Kidney (tissue), 14 donors: ENCODE results near the gene HOXB5. TPM values are rescaled to one million over a fixed set of nuclear protein-coding genes. Genes with fewer than 3 reads are reported as not detected.

Experiments used
- DNase-seq, 5 donors: peaks; one replicate each; pipeline ENCODE4 v3.0.0-alpha.2; 2013 to 2020
- FAIRE-seq: peaks from 2 replicates; lab custom pipeline; 2012; peaks lifted over from hg19 to GRCh38; lab: Jason Lieb, UNC
- H3K27ac ChIP-seq, 2 donors: one replicate each; pipeline ENCODE4 v1.7.0; 2013; ENCODE audit warnings: low read depth in 2 of 2, low read length in 2 of 2, inconsistent platforms in 1 of 2
- H3K27me3 ChIP-seq: one replicate; pipeline ENCODE4 v1.7.1; 2013; ENCODE audit warnings: low read length, inconsistent platforms; ENCODE audit not compliant: control insufficient read depth, insufficient read depth
- H3K36me3 ChIP-seq, 3 donors: one replicate each; pipeline versions ENCODE4 v1.7.0 to v1.7.1; 2013; ENCODE audit warnings: low read length in 3 of 3, control low read depth in 1 of 3, inconsistent platforms in 1 of 3; ENCODE audit not compliant: insufficient read depth in 3 of 3, control insufficient read depth in 2 of 3
- H3K4me1 ChIP-seq, 3 donors: one replicate each; pipeline versions ENCODE4 v1.7.0 to v1.7.1; 2013; ENCODE audit warnings: low read length in 3 of 3, inconsistent platforms in 1 of 3, low read depth in 1 of 3; ENCODE audit not compliant: control insufficient read depth in 2 of 3, insufficient read depth in 2 of 3
- H3K4me3 ChIP-seq, 3 donors: one replicate each; pipeline versions ENCODE4 v1.7.0 to v1.8.1; 2013; ENCODE audit warnings: low read length in 3 of 3, control low read depth in 1 of 3, inconsistent platforms in 1 of 3
- H3K9ac ChIP-seq, 3 donors: one replicate each; pipeline versions ENCODE4 v1.7.0 to v1.7.1; 2013; ENCODE audit warnings: low read length in 3 of 3, control low read depth in 1 of 3, inconsistent platforms in 1 of 3
- H3K9me3 ChIP-seq, 3 donors: one replicate each; pipeline versions ENCODE4 v1.7.0 to v1.7.1; 2013; ENCODE audit warnings: low read length in 3 of 3, control low read depth in 1 of 3, inconsistent platforms in 1 of 3; ENCODE audit not compliant: control insufficient read depth in 2 of 3, insufficient read depth in 1 of 3
- CTCF ChIP-seq: IDR thresholded peaks from 3 replicates; pipeline ENCODE4 v1.5.1; 2012; ENCODE audit warnings: mild to moderate bottlenecking, moderate library complexity, borderline replicate concordance; ENCODE audit not compliant: insufficient read depth; ENCODE audit errors: extremely low read depth
- intact Hi-C: fragments of 100-400 bp; cut with DNase I; formaldehyde crosslinking; loops from one replicate; pipeline ENCODE4 v1.11.1; 2022
- polyA plus RNA-seq: library from polyadenylated mRNA; stranded (reverse); fragments of 350-450 nt; fragmentation: Illumina TruSeq; extraction: RNeasy Lipid Tissue Mini Kit (QIAGEN cat#74804); gene quantifications from one replicate; pipeline ENCODE4 v1.2.3, GENCODE V29; 2014; ENCODE audit warnings: low read depth, low replicate concordance; ENCODE audit not compliant: insufficient read depth
- total RNA-seq: library from RNA; stranded (reverse); fragmentation: NEBNext Ultra II Directional; extraction: Animal tissue kit (Norgen Biotek cat#: 25700); gene quantifications from one replicate; pipeline ENCODE4 v1.2.1, GENCODE V29; 2021
- donor health status: control.
- donor health status: control.
- donor health status: control.
- donor health status: control.
- donor health status: control.
- donor health status: DM: yes; HTN: yes; CAD: no.
- donor health status: Normal renal cell carcinoma (clear cell type).

HOXB5 gene
- total and polyA plus RNA-seq, 2 donors from 2014 or later: 12.3 to 27.0 TPM

- intact Hi-C loops: no loop called here
Observed at GRCh38 chr17:48549914-48550501, 43.6 kb downstream of the HOXB5 start.

DNA sequence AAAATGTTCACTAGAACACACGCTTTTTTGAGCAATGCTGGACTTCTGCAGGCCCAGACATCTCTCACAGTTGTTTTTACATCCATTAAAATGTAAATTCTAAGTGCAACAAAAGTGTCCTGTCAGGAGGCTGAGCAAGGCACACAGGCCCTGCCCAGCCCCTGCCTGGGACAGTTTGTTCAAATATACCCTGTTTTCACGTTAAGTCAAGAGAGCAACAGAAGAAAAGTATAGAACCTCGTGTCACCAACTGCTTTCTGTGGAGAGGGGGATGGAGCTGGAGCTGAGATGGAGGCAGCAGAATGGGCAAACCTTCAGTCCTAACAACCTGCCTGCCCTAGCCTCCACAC is 44.3 kb downstream of the HOXB5 start:
- Histone ChIP-seq H3K27ac (peak overlapping the region in 1 of 2 donors; percentile 87), H3K27me3 (no peaks in the 10 kb centered on the region)

More at GRCh38 chr17:48549914-48550501, 43.6 kb downstream of the HOXB5 start:
- H3K36me3 ChIP-seq: peaks cover 0 to 3% (median 2%) of the 10 kb centered on the region in 3 donors
- DNase-seq (no peak), FAIRE-seq (no peak)
- H3K27ac ChIP-seq: peak overlapping the region; percentile 39 to 84
- peak overlapping the region in 1 of 3 donors; percentile 22 for H3K9ac ChIP-seq
- no peak for TF ChIP-seq CTCF
- H3K4me3 ChIP-seq: peak overlapping the region in 1 of 3 donors; percentile 6
- H3K9me3 ChIP-seq: no peaks in the 10 kb centered on the region
- H3K27me3 ChIP-seq: no peaks in the 10 kb centered on the region
- H3K4me1 ChIP-seq: peaks cover 9 to 29% (median 27%) of the 10 kb centered on the region in 3 donors

GRCh38 chr17:48548523-48549280 is 44.9 kb downstream of the HOXB5 start:
- TF ChIP-seq CTCF: no peak
- FAIRE-seq (no peak), DNase-seq (peak in 1 of 5 donors; percentile 12)
- intact Hi-C loops: no loop called here
- Histone ChIP-seq H3K9ac (peak overlapping the region in 2 of 3 donors; percentile 22 to 69), H3K4me3 (no peak overlapping the region), H3K36me3 (peaks cover 0 to 3% (median 2%) of the 10 kb centered on the region in 3 donors), H3K27me3 (no peaks in the 10 kb centered on the region), H3K27ac (peak overlapping the region; percentile 67 to 87), H3K4me1 (peaks cover 9 to 27% (median 27%) of the 10 kb centered on the region in 3 donors), H3K9me3 (no peaks in the 10 kb centered on the region)

More for the DNA sequence above, 44.3 kb downstream of the HOXB5 start:
- intact Hi-C loops: no loop called here
- no peak overlapping the region for H3K4me3 ChIP-seq
- H3K4me1 ChIP-seq: peaks cover 9 to 27% (median 27%) of the 10 kb centered on the region in 3 donors
- FAIRE-seq (no peak), DNase-seq (peak in 3 of 5 donors; percentile 23 to 35 (median 35))
- no peak for TF ChIP-seq CTCF
- peaks cover 0 to 3% (median 2%) of the 10 kb centered on the region in 3 donors for H3K36me3 ChIP-seq
- peak overlapping the region in 1 of 3 donors; percentile 15 for H3K9ac ChIP-seq
- H3K9me3 ChIP-seq: no peaks in the 10 kb centered on the region
